Measurements from ENCODE around the gene BMP4. TPM values are rescaled to one million over a fixed set of nuclear protein-coding genes. Genes with fewer than 3 reads are reported as not detected.

The BMP4 gene
- total RNA-seq, 1 experiment from 2014 or later: 12.2 TPM

- Histone ChIP-seq H3K14ac (ENCODE audit: insufficient read depth, low read length) (no peak overlapping the region), H3K79me2 (ENCODE audit: insufficient read depth, low read length) (no peaks in the 10 kb centered on the region; the same call in 1 of the 2 replicates), H3K56ac (ENCODE audit: insufficient read length, low read depth, low read length) (no peak overlapping the region), H3K4me2 (ENCODE audit: insufficient read depth, insufficient read length, low read length) (no peak overlapping the region), H3K4me1 (ENCODE audit: insufficient read depth, low read length) (no peaks in the 10 kb centered on the region), H2BK20ac (ENCODE audit: low read depth, low read length, poor library complexity, severe bottlenecking) (no peak overlapping the region), H4K20me1 (ENCODE audit: control insufficient read depth, insufficient read depth, insufficient read length) (no peaks in the 10 kb centered on the region), H2AK5ac (ENCODE audit: insufficient read length, low read length) (no peak overlapping the region), H3K23ac (ENCODE audit: insufficient read length, low read depth, low read length) (no peak overlapping the region), H2BK5ac (ENCODE audit: insufficient read length, low read length) (no peak overlapping the region), H3K9me3 (ENCODE audit: control insufficient read depth, low read depth, low read length) (no peaks in the 10 kb centered on the region), H4K5ac (ENCODE audit: insufficient read length, low read depth, low read length) (no peak overlapping the region), H4K91ac (ENCODE audit: insufficient read length, low read depth, low read length) (no peak overlapping the region), H2BK120ac (ENCODE audit: low read depth, low read length, poor library complexity, severe bottlenecking) (no peak overlapping the region), H2BK15ac (ENCODE audit: low read depth, low read length) (no peak overlapping the region), H3T11ph (ENCODE audit: low read length) (no peak overlapping the region), H2BK12ac (ENCODE audit: insufficient read length, low read depth, low read length) (no peak overlapping the region), H3K4ac (ENCODE audit: low read depth, low read length) (no peak overlapping the region), H3K9ac (ENCODE audit: extremely low read depth, insufficient read length, low read length) (no peak overlapping the region), H3K23me2 (ENCODE audit: insufficient read length, low read depth, low read length, poor library complexity, severe bottlenecking) (no peaks in the 10 kb centered on the region), H3K27me3 (ENCODE audit: insufficient read depth, low read length) (no peaks in the 10 kb centered on the region), H3K79me1 (ENCODE audit: insufficient read depth, low read depth, low read length, poor library complexity, severe bottlenecking) (no peaks in the 10 kb centered on the region), H3K27ac (ENCODE audit: insufficient read length, low read depth, low read length) (no peak overlapping the region), H4K8ac (replicated peaks; ENCODE audit: insufficient read length, low read depth, low read length) (no peak overlapping the region), H3K18ac (ENCODE audit: insufficient read length, low read depth, low read length) (no peak overlapping the region), H2AFZ (ENCODE audit: low read length) (no peak overlapping the region)
- no peak for DNase-seq
- WGBS (ENCODE audit: extremely low coverage, insufficient read length, low lambda C conversion rate): no CpG with 5 or more reads among the region's 1 CpG
- H3K27me3 Mint-ChIP-seq (ENCODE audit: low read depth): no peaks in the 10 kb centered on the region
- H3K36me3 Mint-ChIP-seq (ENCODE audit: insufficient read depth in 1 of 3, low read depth in 3 of 3): peaks cover 0 to 7% (median 0%) of the 10 kb centered on the region in 3 experiments; a peak in 2 of 7 replicates
- H3K9me3 Mint-ChIP-seq: peaks cover 4 to 7% of the 10 kb centered on the region in 2 experiments; a peak in 4 of 5 replicates
- no peaks in the 10 kb centered on the region; a peak in 1 of 4 replicates for H3K4me1 Mint-ChIP-seq
- H3K27ac Mint-ChIP-seq: no peak overlapping the region
- H3K4me3 Mint-ChIP-seq: no peak overlapping the region
- no peak for TF ChIP-seq CTCF (conservative IDR thresholded peaks at IDR 0.05)
Measured at GRCh38 chr14:53912021-53912420, 44.6 kb downstream of the BMP4 start.

All from H9 (cell line).